Naive thymus-derived CD8-positive, alpha-beta T cell (primary cell): ENCODE measurements around the gene NBPF6. TPM values are rescaled to one million over a fixed set of nuclear protein-coding genes. Genes with fewer than 3 reads are reported as not detected.
"Not testable (repeated sequence)": the region's sequence is repeated elsewhere in the genome, so short reads cannot be mapped to it uniquely, and the experiment has no call there.

ENCODE experiments used
- ATAC-seq, 2 donors: fragments of 150-1000 bp; cut with Tn5 transposase in 1 of 2; sonication (Bioruptor Pico), chemical (Tn5 transposase) in 1 of 2; 1 replicate in 1 of 2; 2 replicates in 1 of 2; pipeline ENCODE4 v1.10.0; 2021; ENCODE audit warnings: mild to moderate bottlenecking in 2 of 2, moderate library complexity in 2 of 2
- POLR2A ChIA-PET: fragments of 350-600 bp; sonication (Branson Sonifier 250); formaldehyde crosslinking; loops from one replicate; lab custom pipeline; 2021; ENCODE audit warnings: antibody characterized with exemption; lab: Charles Lee
- DNase-seq, 10 donors: peaks; one replicate each; pipeline versions ENCODE4 v3.0.0 to v3.0.0-alpha.2; 2020 to 2022
- H3K27ac Mint-ChIP-seq, 10 donors: one replicate each; pipeline ENCODE4 v1.8.0; 2020 to 2022; ENCODE audit warnings: mild to moderate bottlenecking in 10 of 10, mixed read lengths in 10 of 10, moderate library complexity in 4 of 10, inconsistent platforms in 1 of 10
- H3K27me3 Mint-ChIP-seq, 5 donors: one replicate each; pipeline ENCODE4 v1.8.0; 2021 to 2022; ENCODE audit warnings: mixed read lengths in 5 of 5
- H3K36me3 Mint-ChIP-seq, 3 donors: one replicate each; pipeline ENCODE4 v1.8.0; 2020 to 2022; ENCODE audit warnings: mixed read lengths in 3 of 3, mild to moderate bottlenecking in 2 of 3, inconsistent platforms in 1 of 3
- H3K4me1 Mint-ChIP-seq, 4 donors: one replicate each; pipeline ENCODE4 v1.8.0; 2021 to 2022; ENCODE audit warnings: mixed read lengths in 4 of 4
- H3K4me3 Mint-ChIP-seq, 10 donors: one replicate each; pipeline ENCODE4 v1.8.0; 2020 to 2022; ENCODE audit warnings: mild to moderate bottlenecking in 10 of 10, mixed read lengths in 10 of 10, moderate library complexity in 6 of 10, inconsistent platforms in 1 of 10
- H3K9me3 Mint-ChIP-seq, 9 donors: one replicate each; pipeline ENCODE4 v1.8.0; 2020 to 2022; ENCODE audit warnings: mixed read lengths in 9 of 9, mild to moderate bottlenecking in 3 of 9, inconsistent platforms in 1 of 9, moderate library complexity in 1 of 9
- polyA plus RNA-seq, 3 donors: library from polyadenylated mRNA; unstranded; fragments of 300-500 nt; fragmentation: Illumina TruSeq; gene quantifications; one replicate each; pipeline ENCODE4 v1.2.3, GENCODE V29; 2021
- total RNA-seq, 8 experiments: library from RNA in 2 of 8; stranded (reverse) in 2 of 8; gene quantifications; one replicate each; pipeline ENCODE4 v1.2.3 and lab custom pipeline; 2021 to 2026

The NBPF6 gene, protein sequence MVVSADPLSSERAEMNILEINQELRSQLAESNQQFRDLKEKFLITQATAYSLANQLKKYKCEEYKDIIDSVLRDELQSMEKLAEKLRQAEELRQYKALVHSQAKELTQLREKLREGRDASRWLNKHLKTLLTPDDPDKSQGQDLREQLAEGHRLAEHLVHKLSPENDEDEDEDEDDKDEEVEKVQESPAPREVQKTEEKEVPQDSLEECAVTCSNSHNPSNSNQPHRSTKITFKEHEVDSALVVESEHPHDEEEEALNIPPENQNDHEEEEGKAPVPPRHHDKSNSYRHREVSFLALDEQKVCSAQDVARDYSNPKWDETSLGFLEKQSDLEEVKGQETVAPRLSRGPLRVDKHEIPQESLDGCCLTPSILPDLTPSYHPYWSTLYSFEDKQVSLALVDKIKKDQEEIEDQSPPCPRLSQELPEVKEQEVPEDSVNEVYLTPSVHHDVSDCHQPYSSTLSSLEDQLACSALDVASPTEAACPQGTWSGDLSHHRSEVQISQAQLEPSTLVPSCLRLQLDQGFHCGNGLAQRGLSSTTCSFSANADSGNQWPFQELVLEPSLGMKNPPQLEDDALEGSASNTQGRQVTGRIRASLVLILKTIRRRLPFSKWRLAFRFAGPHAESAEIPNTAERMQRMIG
- under 1 TPM in 1 of 2 experiments, not detected in 1; 0.16 TPM for total RNA-seq
- not detected for polyA plus RNA-seq
- total RNA-seq (lab: John Stamatoyannopoulos, UW): 0 to 0.09 (median 0) reads per million in 6 experiments

DNA sequence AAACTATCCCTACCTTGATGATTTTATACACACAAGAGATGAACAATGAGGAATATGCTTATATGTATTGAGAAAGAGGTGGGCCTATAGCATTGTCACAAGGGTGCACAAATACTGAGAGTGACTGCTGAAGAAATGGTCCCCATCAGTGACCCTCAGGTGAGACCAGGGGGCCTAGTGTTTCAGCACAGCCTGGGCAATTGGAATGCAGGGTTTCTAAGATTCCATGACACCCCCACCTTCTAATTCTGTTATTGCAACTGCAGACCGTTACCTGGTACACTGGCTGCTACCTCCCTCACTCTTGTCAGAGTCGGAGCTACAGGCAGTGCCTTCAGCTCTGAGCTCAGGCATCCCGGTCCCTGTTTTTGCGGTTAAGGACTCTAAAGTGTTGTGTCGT is at the start of gene NBPF6:
NBPF6 (plus strand) TSS at position 301 of the 400 bp plus-strand sequence. CDS start 259 bp downstream, outside the sequence.
- H3K4me1 Mint-ChIP-seq, H3K4me3 Mint-ChIP-seq, H3K27ac Mint-ChIP-seq, POLR2A ChIA-PET, H3K9me3 Mint-ChIP-seq, H3K27me3 Mint-ChIP-seq, H3K36me3 Mint-ChIP-seq, ATAC-seq, DNase-seq: not testable (repeated sequence)

DNA sequence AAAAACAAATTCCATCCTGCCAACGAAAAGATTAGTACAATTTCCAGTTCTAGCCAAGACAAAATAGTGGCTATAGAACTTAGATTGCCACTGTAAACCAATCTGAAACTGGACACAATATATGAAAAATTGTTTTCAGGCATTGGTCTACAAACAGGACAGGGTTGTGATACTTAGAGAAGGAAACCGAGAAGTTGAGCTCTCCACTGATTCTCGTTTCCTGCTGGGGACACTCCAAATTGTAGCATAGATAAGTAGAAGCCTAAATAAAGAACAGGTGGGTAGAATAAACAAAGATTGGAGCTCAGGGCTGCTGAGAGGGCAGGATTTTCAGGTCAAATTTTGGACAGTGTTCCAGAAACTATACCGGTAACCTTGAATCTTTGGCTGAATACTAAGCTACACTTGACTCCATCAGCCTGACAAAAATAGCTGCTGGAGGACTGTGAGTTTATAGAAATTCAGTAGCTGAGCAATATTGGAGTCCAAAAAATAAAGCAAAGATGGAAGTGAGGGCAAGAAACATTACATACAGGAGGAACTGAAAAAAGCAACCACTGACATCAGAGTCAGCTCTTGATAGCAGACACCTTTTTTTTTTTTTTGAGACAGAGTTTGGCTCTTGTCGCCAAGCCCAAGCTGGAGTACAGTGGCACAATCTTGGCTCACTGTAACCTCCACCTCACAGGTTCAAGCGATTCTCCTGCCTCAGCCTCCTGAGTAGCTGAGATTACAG is 38.9 kb upstream of the NBPF6 start:
- DNase-seq, H3K4me3 Mint-ChIP-seq, H3K9me3 Mint-ChIP-seq, H3K36me3 Mint-ChIP-seq, POLR2A ChIA-PET, ATAC-seq, H3K27ac Mint-ChIP-seq, H3K27me3 Mint-ChIP-seq, H3K4me1 Mint-ChIP-seq: not testable (repeated sequence)

DNA sequence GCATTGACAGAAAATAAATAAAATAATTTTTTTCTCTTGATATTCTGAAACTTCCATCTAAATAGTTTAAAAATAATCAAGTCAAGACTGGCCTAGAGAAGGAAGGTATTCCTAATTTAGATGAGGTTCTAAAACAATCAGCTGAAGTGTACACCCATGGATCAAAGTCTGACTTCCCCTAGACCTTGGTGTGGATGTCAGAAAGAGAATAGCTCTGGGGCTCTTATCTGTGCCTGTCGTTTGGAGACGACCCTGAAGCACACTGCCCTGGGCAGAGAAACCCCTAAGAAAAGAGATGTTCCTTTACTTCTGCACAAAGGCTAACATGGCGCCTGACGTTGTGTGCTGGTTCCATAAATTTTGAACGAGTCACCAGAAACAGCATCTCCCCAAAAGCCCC is 30.0 kb upstream of the NBPF6 start:
- H3K36me3 Mint-ChIP-seq, ATAC-seq, H3K4me3 Mint-ChIP-seq, DNase-seq, H3K9me3 Mint-ChIP-seq, H3K27ac Mint-ChIP-seq, H3K27me3 Mint-ChIP-seq, POLR2A ChIA-PET, H3K4me1 Mint-ChIP-seq: not testable (repeated sequence)

DNA sequence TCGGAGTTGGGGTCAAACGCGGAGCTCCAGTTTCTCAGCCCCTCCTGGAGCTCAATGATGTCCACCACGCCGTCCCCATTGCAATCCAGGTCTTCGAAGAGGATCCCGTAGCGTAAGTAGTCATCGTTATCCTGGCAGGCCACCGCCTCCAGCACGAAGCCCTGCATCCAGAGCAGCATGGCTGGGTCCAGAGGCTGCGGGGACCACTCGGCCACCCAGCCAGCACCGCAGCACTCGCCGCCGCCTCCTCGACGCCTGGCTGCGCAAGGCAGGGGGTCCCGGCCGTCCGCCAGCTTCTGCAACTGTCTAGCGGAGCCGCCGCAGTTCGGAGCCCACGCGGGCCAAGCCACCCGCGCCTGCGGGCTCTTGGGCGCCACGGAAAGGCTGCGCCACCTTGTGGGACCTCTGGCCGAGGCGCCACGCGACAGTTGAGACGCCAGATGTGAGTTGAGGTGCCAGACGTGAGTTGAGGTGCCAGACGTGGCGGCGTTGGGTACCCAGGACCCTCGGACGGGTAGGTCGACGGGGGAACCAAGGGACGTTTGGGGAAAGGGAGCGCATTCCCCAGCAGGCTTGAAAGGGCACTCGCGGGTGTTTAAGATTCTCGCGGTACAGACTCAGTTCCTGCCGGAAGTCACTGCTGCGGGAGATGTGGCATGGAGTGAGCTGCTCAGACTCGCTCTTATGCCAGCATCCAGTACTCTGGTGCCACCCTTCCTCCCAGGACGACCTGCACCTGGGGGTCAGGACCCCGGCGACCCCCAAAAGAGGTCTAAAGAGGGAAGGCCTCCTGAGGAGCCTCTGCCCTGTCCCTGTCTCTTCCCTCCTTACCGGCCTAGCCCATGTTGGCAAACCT is 28.9 kb upstream of the NBPF6 start:
- H3K9me3 Mint-ChIP-seq, POLR2A ChIA-PET, H3K27ac Mint-ChIP-seq, DNase-seq, H3K4me1 Mint-ChIP-seq, H3K4me3 Mint-ChIP-seq, H3K27me3 Mint-ChIP-seq, H3K36me3 Mint-ChIP-seq: not testable (repeated sequence)
- ATAC-seq: peak; percentile 92 to 98

DNA sequence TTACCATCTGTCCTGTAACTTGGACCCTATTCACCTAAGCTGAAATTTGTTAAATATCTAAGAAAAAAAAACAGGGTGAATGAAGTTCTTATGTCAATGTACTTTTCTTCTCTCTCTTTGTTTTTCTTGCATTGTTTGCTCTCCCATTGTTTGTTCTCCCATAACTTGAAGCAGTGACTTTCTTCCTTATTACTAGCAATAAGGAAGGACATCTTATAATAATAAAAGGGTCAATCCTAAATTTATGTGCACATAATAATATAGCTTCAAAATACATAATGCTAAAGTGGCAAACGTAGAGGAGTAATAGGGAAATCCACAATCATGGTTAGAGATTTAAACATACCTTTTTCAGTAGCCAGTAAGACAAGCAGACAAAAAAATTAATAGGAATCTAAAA is 23.3 kb upstream of the NBPF6 start:
- H3K4me1 Mint-ChIP-seq, POLR2A ChIA-PET, ATAC-seq, H3K4me3 Mint-ChIP-seq, H3K9me3 Mint-ChIP-seq, H3K27me3 Mint-ChIP-seq, H3K27ac Mint-ChIP-seq, DNase-seq, H3K36me3 Mint-ChIP-seq: not testable (repeated sequence)

DNA sequence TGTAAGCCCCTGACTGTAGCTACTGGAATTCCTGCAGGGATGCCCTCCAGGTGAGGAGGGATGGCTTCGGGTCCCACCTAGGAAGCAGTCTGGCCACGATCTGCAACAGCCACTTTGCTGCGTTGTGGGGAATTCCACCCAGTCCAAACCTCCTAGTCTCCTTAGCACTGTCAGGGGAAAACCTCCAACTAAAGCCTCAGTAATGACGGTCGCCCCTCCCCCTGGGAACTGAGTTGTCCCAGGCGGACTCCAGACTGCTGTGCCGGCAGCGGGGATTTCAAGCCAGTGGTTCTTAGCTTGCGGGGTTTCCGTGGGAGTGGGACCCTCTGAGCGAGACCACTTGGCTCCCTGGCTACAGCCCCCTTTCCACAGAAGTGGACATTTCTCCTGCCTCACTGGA is 18.1 kb upstream of the NBPF6 start:
- H3K4me3 Mint-ChIP-seq, H3K27ac Mint-ChIP-seq, POLR2A ChIA-PET, H3K36me3 Mint-ChIP-seq, H3K27me3 Mint-ChIP-seq, ATAC-seq, H3K9me3 Mint-ChIP-seq, DNase-seq, H3K4me1 Mint-ChIP-seq: not testable (repeated sequence)

DNA sequence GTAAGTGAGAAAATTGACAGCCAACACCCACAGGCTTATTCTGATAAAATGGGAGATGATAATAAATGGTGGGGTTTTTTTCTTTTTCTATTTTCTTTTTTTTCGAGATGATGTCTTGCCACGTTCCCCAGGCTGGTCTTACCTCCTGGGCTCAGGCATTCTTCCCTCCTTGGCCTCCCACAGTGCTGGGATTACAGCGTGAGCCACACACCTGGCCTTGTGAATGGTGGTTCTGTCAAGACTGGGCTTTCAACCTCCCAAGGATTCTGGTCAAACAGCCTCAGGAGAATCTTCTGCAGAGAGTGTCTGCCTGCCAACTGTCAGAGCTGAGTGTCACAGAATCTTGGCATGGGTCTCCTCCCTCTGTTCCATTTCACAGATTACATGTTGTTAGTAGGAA is 16.7 kb upstream of the NBPF6 start:
- ATAC-seq, DNase-seq, POLR2A ChIA-PET, H3K36me3 Mint-ChIP-seq, H3K4me3 Mint-ChIP-seq, H3K27ac Mint-ChIP-seq, H3K9me3 Mint-ChIP-seq, H3K4me1 Mint-ChIP-seq, H3K27me3 Mint-ChIP-seq: not testable (repeated sequence)

DNA sequence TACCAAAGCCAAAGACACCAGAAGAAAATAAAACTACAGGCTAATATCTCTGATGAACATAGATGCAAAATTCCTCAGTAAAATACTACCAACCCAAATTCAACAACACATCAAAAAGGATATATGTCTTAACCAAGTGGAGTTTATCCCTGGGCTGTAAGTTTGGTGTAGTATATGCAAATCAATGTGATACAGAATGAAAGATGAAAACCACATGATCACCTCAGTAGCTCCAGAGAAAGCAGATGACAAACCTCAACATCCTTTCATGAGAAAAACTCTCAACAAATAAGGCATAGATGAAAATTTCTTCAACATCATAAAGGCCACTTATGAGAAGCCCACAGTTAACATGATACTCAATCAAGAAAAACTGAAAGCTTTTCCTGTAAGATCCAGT is 11.6 kb upstream of the NBPF6 start:
- H3K9me3 Mint-ChIP-seq, H3K27ac Mint-ChIP-seq, H3K4me1 Mint-ChIP-seq, H3K4me3 Mint-ChIP-seq, POLR2A ChIA-PET, H3K36me3 Mint-ChIP-seq, DNase-seq, ATAC-seq, H3K27me3 Mint-ChIP-seq: not testable (repeated sequence)

DNA sequence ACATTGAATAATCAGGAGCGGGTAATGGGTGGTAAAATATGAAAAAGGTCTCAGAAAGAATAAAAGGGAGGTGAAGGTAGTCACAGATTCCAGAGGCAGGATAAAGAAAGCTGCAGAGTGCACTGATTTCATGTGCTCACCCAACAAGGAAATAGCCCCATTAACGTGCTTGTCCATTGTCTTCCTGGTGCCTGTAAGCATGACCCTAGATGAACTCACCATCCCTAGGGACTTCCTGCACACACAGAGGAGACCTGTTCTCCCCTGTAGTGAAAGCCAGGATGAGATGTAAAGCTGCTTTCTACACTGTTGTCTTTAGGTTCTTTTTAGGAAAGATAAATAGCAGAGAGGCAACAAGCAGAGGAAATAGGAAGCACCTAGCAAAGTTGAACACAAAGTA is 4.4 kb downstream of the NBPF6 start:
- H3K36me3 Mint-ChIP-seq, H3K27ac Mint-ChIP-seq, H3K9me3 Mint-ChIP-seq, POLR2A ChIA-PET, H3K27me3 Mint-ChIP-seq, DNase-seq, H3K4me1 Mint-ChIP-seq, H3K4me3 Mint-ChIP-seq, ATAC-seq: not testable (repeated sequence)

DNA sequence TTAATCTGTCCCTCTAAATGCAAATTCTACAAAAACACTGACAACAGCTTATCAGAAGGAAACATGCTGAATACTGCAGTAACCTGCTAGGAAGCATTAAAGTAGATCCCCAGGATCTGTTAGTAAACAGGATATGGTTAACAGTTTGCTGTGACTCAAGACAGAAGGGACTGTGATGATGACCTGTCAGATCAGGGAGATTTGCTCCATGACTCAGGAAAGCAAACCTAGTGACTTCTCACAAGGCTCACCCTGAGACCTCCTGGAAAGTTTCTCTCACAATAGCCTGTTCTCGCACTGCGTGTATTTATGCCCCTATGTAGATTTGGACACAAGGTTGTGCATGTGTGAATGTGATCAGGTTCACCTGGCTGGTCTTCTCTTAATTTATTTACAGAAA is 8.5 kb downstream of the NBPF6 start:
- H3K27me3 Mint-ChIP-seq, POLR2A ChIA-PET, H3K9me3 Mint-ChIP-seq, H3K4me1 Mint-ChIP-seq, H3K27ac Mint-ChIP-seq, H3K4me3 Mint-ChIP-seq, H3K36me3 Mint-ChIP-seq, DNase-seq, ATAC-seq: not testable (repeated sequence)

DNA sequence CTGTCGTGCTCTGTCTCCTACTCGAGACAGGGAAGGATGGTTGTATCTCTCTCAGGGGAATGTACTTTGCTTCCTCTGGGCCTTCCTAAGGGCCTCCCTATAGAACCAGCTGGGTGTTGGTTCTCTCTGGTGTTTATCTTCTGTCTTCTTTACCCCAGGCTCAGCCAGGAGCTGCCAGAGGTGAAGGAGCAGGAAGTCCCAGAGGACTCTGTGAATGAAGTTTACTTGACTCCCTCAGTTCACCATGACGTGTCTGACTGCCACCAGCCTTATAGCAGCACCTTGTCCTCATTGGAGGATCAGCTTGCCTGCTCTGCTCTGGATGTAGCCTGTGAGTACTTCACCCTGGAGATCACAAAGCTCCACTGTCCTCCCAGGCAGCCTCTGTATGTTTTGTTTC is 11.6 kb downstream of the NBPF6 start:
- ATAC-seq, H3K4me3 Mint-ChIP-seq, POLR2A ChIA-PET, H3K4me1 Mint-ChIP-seq, H3K27me3 Mint-ChIP-seq, H3K9me3 Mint-ChIP-seq, H3K27ac Mint-ChIP-seq, H3K36me3 Mint-ChIP-seq, DNase-seq: not testable (repeated sequence)

DNA sequence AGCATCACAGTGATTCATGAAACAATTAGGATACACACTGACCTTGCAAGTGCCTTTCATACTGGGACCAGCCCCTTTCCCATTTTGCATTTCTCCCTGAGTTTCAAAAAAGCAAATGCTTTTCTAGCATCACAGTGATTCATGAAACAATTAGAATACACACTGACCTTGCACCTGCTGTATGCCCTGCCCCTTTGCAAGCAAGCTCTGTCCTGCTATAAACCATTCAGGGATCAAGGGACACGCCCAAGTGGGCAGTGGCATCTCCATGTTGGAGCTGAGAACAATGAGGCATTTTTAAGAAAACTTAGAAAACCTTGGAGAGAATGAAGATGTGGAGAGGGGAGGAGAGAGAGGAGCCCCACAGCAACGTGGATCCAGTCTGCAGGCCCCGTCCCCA is 13.8 kb downstream of the NBPF6 start:
- H3K36me3 Mint-ChIP-seq, H3K4me3 Mint-ChIP-seq, H3K27ac Mint-ChIP-seq, ATAC-seq, H3K27me3 Mint-ChIP-seq, H3K9me3 Mint-ChIP-seq, POLR2A ChIA-PET, DNase-seq, H3K4me1 Mint-ChIP-seq: not testable (repeated sequence)
